GM12864 (cell line): ENCODE data around the gene KHDC1.

ENCODE experiments used
- DNase-seq: peaks from one replicate; pipeline ENCODE4 v3.0.0-alpha.2; 2011; ENCODE audit warnings: low read depth
- H3K4me3 ChIP-seq: 2 replicates; pipeline ENCODE4 v1.5.1; 2011; ENCODE audit warnings: mild to moderate bottlenecking, low read depth, low read length, control low read depth
- TF ChIP-seq, protein P1 (sequence below): IDR thresholded peaks from 2 replicates; pipeline ENCODE4 v1.5.1; 2011; ENCODE audit warnings: low read depth, mild to moderate bottlenecking, moderate library complexity, low read length, control low read depth, inconsistent platforms; ENCODE audit errors: missing control alignments

Gene KHDC1

DNA sequence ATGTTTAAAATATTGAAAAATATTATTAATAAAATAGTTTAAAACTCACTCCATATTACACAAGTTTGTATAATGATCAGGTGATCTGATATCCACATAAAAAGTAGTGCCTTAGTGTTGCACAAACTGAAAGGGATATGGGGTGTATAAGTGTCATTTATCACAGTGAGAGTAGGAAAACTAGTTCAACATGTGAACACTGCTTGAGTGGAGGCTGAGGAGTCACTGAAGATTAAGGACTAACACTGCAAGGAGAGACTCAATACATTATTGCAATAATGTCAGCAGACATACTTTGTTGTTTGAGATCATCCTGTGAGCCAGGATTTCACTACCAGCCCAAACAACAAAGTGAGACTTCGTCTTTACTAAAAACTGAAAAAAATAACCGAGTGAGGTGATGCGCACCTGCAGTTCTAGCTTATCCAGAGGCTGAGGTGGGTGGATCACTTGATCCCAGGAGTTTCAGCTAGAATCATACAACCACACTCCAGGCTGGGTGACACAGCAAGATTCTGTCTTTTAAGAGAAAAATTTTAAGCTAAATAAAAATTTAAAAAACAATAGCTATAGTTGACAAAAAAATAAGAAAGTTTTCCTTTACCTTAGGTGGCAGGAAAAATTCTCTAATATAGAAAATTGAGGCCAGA lies 35.3 kb downstream of the KHDC1 start:
- H3K4me3 ChIP-seq, result no peak overlapping the region
- TF ChIP-seq, protein P1, sequence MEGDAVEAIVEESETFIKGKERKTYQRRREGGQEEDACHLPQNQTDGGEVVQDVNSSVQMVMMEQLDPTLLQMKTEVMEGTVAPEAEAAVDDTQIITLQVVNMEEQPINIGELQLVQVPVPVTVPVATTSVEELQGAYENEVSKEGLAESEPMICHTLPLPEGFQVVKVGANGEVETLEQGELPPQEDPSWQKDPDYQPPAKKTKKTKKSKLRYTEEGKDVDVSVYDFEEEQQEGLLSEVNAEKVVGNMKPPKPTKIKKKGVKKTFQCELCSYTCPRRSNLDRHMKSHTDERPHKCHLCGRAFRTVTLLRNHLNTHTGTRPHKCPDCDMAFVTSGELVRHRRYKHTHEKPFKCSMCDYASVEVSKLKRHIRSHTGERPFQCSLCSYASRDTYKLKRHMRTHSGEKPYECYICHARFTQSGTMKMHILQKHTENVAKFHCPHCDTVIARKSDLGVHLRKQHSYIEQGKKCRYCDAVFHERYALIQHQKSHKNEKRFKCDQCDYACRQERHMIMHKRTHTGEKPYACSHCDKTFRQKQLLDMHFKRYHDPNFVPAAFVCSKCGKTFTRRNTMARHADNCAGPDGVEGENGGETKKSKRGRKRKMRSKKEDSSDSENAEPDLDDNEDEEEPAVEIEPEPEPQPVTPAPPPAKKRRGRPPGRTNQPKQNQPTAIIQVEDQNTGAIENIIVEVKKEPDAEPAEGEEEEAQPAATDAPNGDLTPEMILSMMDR, result no peak
- DNase-seq, result no peak

DNA sequence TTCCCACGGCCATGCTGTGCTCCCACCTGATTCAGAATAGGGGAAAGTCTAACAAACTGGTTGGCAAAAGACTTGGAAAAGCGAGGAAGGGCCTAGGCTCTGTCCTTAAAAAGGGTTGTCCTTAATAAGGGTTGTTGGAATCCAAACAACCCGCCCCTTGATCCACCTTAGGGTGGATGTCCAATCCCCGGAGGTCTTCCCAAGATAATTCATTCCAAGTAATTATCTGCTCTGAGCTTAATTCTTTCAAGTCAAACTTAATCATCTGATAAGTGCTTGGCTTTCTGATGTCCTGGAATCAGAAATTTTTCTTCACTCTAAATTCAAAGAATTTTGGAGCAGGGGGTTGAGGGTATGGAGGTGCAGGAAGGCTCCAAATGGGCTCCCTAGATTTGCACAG lies 37.6 kb downstream of the KHDC1 start, which contains the start of gene KHDC1L:
Gene KHDC1L (minus strand): TSS at position 101 of the 400 bp plus-strand sequence. CDS start 88 bp downstream, at position 13.
- TF ChIP-seq, protein P1, result no peak
- DNase-seq, result no peak
- H3K4me3 ChIP-seq, result no peak within 1 kb of the TSS

DNA sequence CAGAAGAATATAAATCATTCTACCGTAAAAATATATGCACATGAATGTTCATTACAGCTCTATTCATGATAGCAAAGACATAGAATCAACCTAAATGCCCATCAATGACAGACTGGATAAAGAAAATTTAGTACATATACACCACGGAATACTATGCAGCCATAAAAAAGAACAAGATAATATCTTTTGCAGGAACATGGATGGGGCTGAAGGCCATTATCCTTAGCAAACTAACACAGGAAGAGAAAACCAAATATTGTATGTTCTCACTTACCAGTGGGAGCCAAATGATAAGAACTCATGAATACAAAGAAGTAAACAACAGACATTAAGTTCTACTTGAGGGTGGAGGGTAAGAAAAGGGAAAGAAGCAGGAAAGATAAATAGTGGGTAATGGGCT lies 46.1 kb downstream of the KHDC1 start:
- TF ChIP-seq, protein P1, result no peak
- H3K4me3 ChIP-seq, result no peak overlapping the region
- DNase-seq, result no peak

DNA sequence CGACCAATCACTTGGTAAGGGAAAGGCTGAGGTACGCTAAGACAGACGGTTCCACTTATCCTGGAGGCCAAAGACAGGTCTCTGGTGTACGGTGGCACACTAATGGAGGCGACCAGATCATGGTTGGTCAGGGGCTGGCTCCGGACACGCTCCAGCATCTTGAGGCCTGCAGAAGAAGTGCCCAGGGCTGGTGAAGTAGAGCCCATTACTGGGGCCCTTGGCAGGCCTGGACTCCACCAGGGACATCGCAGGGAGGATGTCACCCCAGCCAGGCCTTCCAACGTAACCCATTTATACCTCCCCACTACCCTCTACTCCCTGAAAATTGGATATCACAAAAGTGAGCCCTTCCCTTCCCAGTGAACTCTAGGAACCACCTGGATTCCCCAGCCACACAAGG lies 53.9 kb downstream of the KHDC1 start:
- TF ChIP-seq, protein P1, result no peak
- DNase-seq, result no peak

DNA sequence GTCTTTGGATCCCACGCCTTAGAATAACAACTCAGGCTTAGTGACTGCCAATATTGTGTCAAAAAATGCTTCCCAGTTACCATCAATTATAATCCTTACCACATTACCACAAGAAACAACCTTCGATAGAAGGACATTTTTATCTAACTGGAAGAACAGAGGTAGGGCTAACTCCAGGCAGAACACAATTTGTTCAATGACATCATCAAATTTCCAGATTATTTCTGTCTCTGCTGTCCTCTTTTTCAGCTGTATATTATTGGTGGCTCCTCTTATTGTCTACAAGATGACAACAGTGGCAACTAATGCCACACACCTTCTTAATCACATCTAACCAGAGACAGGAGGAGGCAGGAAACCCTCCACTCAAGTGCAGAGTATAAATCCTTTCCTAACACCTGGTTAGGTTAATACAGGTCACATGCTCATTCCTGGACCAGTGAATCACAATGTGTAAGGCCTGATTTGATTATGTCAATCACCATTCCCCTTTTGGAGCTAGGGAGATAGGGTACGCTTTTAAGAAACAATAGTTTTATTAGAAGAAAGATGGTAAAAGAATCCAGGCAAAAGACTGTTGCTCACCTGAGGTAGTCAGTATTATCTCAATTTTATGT lies 55.7 kb downstream of the KHDC1 start:
- DNase-seq, result no peak
- no peak overlapping the region for H3K4me3 ChIP-seq
- TF ChIP-seq, protein P1, result no peak

More for the DNA sequence above, 53.9 kb downstream of the KHDC1 start:
- H3K4me3 ChIP-seq, result no peak overlapping the region

DNA sequence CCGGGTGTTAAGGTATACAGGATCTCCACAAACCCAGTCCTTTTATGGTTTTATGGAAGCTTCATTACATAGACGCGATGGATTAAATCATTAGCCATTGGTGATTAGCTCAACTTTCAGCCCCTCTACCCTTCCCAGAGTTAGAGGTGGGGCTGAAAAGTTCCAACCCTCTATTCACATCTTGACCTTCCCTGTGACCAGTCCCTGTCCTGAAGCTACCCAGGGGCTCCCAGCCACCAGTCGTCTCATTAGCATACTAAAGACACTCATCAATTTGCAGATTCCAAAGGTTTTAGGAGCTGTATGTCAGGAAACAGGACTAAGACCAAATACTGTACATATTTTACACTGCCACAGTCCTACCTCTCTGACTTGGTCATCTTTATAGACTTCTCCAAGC lies 58.7 kb downstream of the KHDC1 start:
- DNase-seq, result no peak
- TF ChIP-seq, protein P1, result no peak

DNA sequence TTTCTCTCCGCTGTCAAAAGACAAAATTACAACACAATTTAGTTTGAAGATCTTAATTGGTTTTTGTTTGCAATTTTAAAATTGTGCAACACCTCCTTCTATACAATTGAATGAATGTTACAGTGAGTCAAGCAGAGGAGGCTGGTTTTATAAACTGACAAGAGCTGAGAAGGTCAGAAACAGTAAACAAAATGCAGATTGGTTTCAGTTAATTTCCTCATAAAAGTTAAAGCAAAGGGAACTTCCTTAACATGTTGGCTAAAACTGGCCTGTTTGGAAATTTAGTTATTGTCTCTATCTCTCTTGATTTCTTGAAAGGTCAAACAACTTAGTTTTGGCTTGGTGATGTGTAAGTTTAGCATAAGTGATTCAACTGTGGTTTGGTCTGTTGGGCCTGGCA lies 59.9 kb downstream of the KHDC1 start:
- no peak for DNase-seq
- TF ChIP-seq, protein P1, result no peak
- no peak overlapping the region for H3K4me3 ChIP-seq

More for the DNA sequence above, 58.7 kb downstream of the KHDC1 start:
- H3K4me3 ChIP-seq, result no peak overlapping the region
